SK-N-SH treated with all-trans-retinoic acid at 6 μM for 48 hours (cell line): ENCODE data around the gene LRRC17.

Experiments
- ARNTL ChIP-seq: fragments of 450-650 bp; formaldehyde crosslinking; IDR thresholded peaks from 2 replicates; pipeline ENCODE4 v1.5.0; 2020; ENCODE audit warnings: low read depth, mild to moderate bottlenecking, moderate library complexity, borderline replicate concordance
- CREB5 ChIP-seq: fragments of 250-450 bp; sonication (Bioruptor Pico); IDR thresholded peaks from 2 replicates; pipeline ENCODE4 v1.5.1; 2020; ENCODE audit warnings: low read depth, mild to moderate bottlenecking, moderate library complexity
- ESRRG ChIP-seq: fragments of 250-450 bp; sonication (Bioruptor Pico); IDR thresholded peaks from 2 replicates; pipeline ENCODE4 v1.6.1; 2021; ENCODE audit warnings: mild to moderate bottlenecking
- OSR1 ChIP-seq: fragments of 250-450 bp; sonication (Bioruptor Pico); IDR thresholded peaks from 2 replicates; pipeline ENCODE4 v1.8.0; 2022; ENCODE audit warnings: moderate library complexity, mild to moderate bottlenecking, inconsistent platforms
- PATZ1 ChIP-seq: fragments of 250-450 bp; sonication (Bioruptor Pico); IDR thresholded peaks from 2 replicates; pipeline ENCODE4 v1.8.0; 2020; ENCODE audit warnings: mild to moderate bottlenecking, moderate library complexity, borderline replicate concordance
- PPARA ChIP-seq: fragments of 250-450 bp; sonication (Bioruptor Pico); IDR thresholded peaks from 2 replicates; pipeline ENCODE4 v1.5.0; 2020; ENCODE audit warnings: mild to moderate bottlenecking, borderline replicate concordance
- SNAI2 ChIP-seq: fragments of 250-450 bp; sonication (Bioruptor Pico); IDR thresholded peaks from 2 replicates; pipeline ENCODE4 v1.5.0; 2020; ENCODE audit warnings: mild to moderate bottlenecking, moderate library complexity
- TCF4 ChIP-seq: fragments of 250-450 bp; sonication (Bioruptor Pico); IDR thresholded peaks from 2 replicates; pipeline ENCODE4 v1.8.0; 2021; ENCODE audit warnings: mild to moderate bottlenecking, moderate library complexity, borderline replicate concordance
- TOX ChIP-seq: fragments of 250-450 bp; sonication (Bioruptor Pico); IDR thresholded peaks from 2 replicates; pipeline ENCODE4 v1.8.0; 2021; ENCODE audit warnings: mild to moderate bottlenecking, moderate library complexity, borderline replicate concordance
- ZC3H10 ChIP-seq: fragments of 250-450 bp; sonication (Bioruptor Pico); IDR thresholded peaks from 2 replicates; pipeline ENCODE4 v1.5.1; 2021; ENCODE audit warnings: mild to moderate bottlenecking, moderate library complexity
- ZFP30 ChIP-seq: fragments of 450-650 bp; formaldehyde crosslinking; IDR thresholded peaks from 2 replicates; pipeline ENCODE4 v1.5.0; 2022; ENCODE audit warnings: mild to moderate bottlenecking, moderate library complexity
- ZNF70 ChIP-seq: fragments of 450-650 bp; formaldehyde crosslinking; IDR thresholded peaks from 2 replicates; pipeline ENCODE4 v1.5.0; 2020; ENCODE audit warnings: mild to moderate bottlenecking, moderate library complexity
- ZNF8 ChIP-seq: fragments of 450-650 bp; formaldehyde crosslinking; IDR thresholded peaks from 2 replicates; pipeline ENCODE4 v1.5.0; 2020; ENCODE audit warnings: mild to moderate bottlenecking, moderate library complexity

GRCh38 chr7:102925976-102926782 lies 13.4 kb downstream of the LRRC17 start:
- TF ChIP-seq TOX (CRISPR knock-in tag): no peak
- no peak for TF ChIP-seq ARNTL
- no peak for TF ChIP-seq ZNF8
- TF ChIP-seq TCF4: peak; percentile 60; the same call in 1 of the 2 replicates
- no peak for TF ChIP-seq ZFP30 (CRISPR knock-in tag)
- no peak for TF ChIP-seq ZNF70 (CRISPR knock-in tag)
- TF ChIP-seq ZC3H10 (CRISPR knock-in tag): no peak
- peak; percentile 29; the same call in 1 of the 2 replicates for TF ChIP-seq SNAI2 (CRISPR knock-in tag)
- TF ChIP-seq OSR1: no peak
- TF ChIP-seq CREB5 (CRISPR knock-in tag): peak; percentile 87; the same call in 1 of the 2 replicates
- TF ChIP-seq ESRRG: no peak
- no peak; the same call in none of the 2 replicates for TF ChIP-seq PATZ1 (CRISPR knock-in tag)
- TF ChIP-seq PPARA (CRISPR knock-in tag): no peak
